ENCODE results near the gene LCP1.
"Not testable (repeated sequence)": the region's sequence is repeated elsewhere in the genome, so short reads cannot be mapped to it uniquely, and the experiment has no call there.

The LCP1 gene

GRCh38 chr13:46181840-46182490 is at the start of gene LCP1:
TSS of gene LCP1 (minus strand) at chr13:46182177. CDS start at chr13:46159662, 22,515 bp downstream.
- DNase-seq, result no peak

GRCh38 chr13:46229251-46229650 is 47.3 kb upstream of the LCP1 start:
- no peak for DNase-seq

- peak; percentile 27 to 64 for DNase-seq
Observed at GRCh38 chr13:46220234-46220633, 38.3 kb upstream of the LCP1 start.

- DNase-seq, result not testable (repeated sequence)
Observed at GRCh38 chr13:46214741-46215140, 32.8 kb upstream of the LCP1 start.

- DNase-seq, result no peak
Observed at GRCh38 chr13:46213242-46213641, 31.3 kb upstream of the LCP1 start.

- peak; percentile 45 to 75 for DNase-seq
Observed at GRCh38 chr13:46211483-46212351, 29.7 kb upstream of the LCP1 start, which contains the start of gene LRRC63. TSS of gene LRRC63 (plus strand) at chr13:46211928. CDS start at chr13:46213035, 1,107 bp downstream.

- DNase-seq, result peak in 1 of 2 experiments; percentile 41
Observed at GRCh38 chr13:46211116-46211482, 29.1 kb upstream of the LCP1 start.

GRCh38 chr13:46210362-46211083 is 28.5 kb upstream of the LCP1 start:
- DNase-seq, result no peak

- DNase-seq, result no peak
Observed at GRCh38 chr13:46207828-46208227, 25.9 kb upstream of the LCP1 start.

GRCh38 chr13:46206143-46206542 is 24.2 kb upstream of the LCP1 start:
- DNase-seq, result peak in 1 of 2 experiments; percentile 17

- DNase-seq, result no peak
Observed at GRCh38 chr13:46202966-46203365, 21.0 kb upstream of the LCP1 start.

GRCh38 chr13:46202188-46202795 is 20.3 kb upstream of the LCP1 start:
- no peak for DNase-seq

GRCh38 chr13:46198696-46199193 is 16.8 kb upstream of the LCP1 start:
- no peak for DNase-seq

GRCh38 chr13:46197299-46198048 is 15.5 kb upstream of the LCP1 start:
- DNase-seq, result no peak

- no peak for DNase-seq
Observed at GRCh38 chr13:46195016-46195415, 13.0 kb upstream of the LCP1 start.

GRCh38 chr13:46192412-46192811 is 10.4 kb upstream of the LCP1 start:
- DNase-seq, result no peak

- no peak for DNase-seq
Observed at GRCh38 chr13:46185634-46186033, 3.7 kb upstream of the LCP1 start.

- peak; percentile 11 to 71 for DNase-seq
Observed at GRCh38 chr13:46184277-46184699, 2.3 kb upstream of the LCP1 start.

GRCh38 chr13:46183018-46183946 is 1.3 kb upstream of the LCP1 start:
- no peak for DNase-seq

- no peak for DNase-seq
Observed at GRCh38 chr13:46182491-46182877, 507 bp upstream of the LCP1 start.

- DNase-seq, result no peak
Observed at GRCh38 chr13:46181377-46181839, 569 bp downstream of the LCP1 start.

Measured in NCI-H526 (cell line).